Right forelimb (tissue), 1 donor: ENCODE data around the gene RGMA.
"Not testable (repeated sequence)": the region's sequence is repeated elsewhere in the genome, so short reads cannot be mapped to it uniquely, and the experiment has no call there.

Source experiments
- DNase-seq: peaks from one replicate; pipeline ENCODE4 v3.0.0-alpha.2; 2018

Gene RGMA

DNA sequence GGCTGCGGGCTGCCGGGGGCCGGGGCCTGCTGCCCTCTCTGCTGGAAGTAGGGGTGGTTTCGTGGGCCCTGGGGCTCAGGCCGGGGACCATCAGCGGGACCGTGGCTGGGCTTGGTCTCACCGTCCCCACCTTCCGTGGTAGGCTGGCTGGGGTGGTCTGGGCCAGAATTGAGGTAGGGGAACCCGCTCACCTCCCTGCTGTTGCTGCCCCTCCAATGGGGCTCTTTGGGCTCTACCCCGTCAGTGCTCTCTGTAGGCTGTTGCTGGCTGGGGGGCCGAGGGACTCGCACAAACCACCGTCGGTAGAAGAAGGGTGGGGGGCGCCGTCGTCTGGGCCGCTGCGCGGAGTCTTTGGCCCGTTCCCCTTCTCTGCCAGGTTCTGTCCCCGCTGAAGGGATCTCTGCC lies 23.4 kb downstream of the RGMA start:
- DNase-seq: no peak

GRCh38 chr15:93063796-93064690 lies 25.0 kb downstream of the RGMA start:
- DNase-seq: no peak

DNA sequence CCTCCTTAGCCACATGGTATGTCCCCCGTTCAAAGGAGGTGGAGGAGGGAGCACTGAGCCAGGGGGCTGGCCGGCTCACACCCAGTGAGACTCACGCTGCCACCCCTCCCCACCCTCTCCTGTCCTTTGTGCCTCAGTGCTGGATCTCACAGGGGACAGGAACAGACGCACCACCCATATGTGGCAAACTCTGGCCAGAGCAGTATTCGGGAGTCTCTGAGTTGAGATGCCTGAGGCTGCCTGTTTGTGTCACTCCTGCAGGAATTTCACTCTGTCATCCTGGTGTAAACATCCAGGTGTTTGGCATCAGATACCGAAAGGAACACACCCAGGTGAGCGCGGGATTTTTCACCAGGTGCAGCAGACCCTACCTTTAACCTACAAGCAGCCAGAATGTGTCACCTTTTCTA lies 25.7 kb downstream of the RGMA start:
- DNase-seq: no peak

DNA sequence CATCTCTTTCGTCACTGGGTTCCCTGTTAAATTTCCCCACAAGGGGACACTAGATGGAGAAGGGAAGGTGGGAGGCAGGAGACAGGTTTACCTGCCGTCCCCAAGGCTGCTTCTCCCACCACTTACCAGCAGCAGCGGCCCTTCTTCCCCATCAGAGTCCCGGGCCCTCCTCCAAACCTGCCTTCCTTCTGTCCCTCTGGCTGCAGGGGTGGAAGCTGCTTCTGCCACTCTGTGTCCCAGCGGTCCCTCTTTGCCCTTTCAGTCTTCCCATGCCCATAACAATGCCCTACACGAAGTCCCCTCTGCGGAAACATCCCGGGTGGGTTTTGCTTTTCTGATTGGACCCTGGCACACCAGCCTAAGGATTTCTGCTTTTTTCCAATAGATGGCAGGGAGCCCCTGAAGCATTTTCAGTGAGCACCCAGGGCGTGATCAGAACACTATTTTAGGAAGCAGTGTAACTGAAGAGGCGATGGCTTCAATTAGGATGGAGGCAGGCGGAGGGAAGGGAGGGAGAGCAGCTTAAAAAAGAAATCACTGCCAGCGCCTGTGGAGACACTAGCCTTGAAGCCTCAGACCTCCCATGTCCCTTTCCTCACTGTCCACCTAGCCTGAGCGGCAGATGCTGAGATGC lies 26.3 kb downstream of the RGMA start:
- not testable (repeated sequence) for DNase-seq

DNA sequence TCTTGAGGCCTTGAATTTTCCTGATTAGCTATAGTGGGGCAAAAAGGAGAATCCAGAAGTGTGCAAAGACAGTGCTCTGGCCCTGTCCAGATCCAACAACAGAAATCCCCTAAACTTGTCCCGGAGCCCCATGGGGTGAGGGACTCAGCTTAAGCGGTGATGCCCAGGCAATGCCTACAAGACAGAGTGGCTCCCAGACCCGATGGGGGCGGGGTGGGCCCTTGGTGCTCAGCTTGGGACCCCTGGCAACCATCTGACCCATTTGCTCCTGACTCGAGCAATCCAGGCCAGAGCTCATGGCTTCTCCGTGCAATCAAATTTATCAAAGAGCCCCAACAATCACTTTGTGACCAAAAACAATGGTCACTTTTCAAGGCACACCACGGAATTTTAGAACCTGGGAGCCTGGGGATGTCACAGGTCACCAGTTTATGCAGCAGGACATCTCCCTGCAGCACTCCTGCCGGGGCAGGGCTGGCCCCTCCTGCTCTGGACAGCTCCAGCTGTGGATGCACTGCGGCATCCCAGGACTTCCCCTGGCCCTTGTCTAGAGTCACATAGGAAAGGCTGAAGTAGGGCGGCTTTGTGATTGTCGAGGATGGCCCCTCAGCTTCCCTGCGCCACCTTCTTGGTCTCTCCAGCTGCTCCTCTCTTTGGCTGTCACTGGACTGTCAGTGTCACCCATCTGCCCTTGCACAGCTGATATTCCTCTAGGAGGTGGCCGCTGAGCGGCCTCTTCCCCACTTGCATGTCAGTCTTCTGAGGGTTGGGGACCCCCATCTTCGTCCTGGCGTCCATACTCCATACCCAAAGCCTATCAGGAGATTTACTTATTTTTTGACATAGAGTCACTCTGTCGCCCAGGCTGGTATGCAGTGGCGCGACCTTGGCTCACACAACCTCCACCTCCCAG lies 28.4 kb downstream of the RGMA start:
- no peak for DNase-seq

DNA sequence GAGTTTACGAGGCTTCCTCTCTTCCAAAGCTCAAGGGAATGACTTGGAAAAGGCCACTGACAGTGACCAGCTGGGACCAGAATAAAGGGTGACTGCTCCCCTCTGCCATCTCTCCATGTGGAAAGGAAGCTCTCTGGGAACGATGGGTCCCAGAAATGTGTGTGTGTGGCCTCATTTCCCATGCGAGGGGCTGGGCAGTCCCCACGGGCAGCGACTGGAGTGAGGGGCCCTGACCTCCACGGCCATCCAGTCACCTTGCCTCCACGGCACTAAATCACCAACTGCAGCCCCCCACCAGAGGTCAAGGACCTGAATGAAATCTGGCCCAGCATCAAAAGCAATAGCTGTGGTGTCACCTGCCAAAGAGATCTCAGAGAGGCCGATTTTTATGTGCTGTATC lies 29.6 kb downstream of the RGMA start:
- no peak for DNase-seq

DNA sequence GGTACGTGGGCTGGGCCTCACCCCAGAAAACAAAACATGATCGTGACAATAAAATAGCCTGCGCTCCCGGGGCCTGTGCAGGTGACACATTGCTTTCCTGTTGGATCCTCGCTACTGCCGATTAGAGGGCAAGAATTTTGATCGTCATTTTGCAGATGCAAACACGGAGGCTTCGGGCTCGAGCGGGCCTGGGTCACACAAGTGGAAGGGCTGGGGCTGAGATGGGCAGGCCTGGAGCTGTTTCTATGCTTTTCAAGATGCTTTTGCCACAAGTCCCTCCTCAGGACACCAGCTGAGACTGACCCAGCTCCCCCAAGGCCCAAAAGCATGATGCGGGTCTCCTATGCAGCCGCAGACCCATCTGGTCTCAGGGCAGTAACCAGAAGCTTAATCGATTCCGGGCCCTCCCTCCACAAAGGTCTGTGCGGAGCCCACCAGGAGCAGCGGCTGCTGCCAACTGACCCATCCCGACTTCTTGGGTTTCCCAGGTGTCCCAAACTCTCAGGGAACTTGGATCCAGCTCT lies 30.0 kb downstream of the RGMA start:
- DNase-seq: no peak

DNA sequence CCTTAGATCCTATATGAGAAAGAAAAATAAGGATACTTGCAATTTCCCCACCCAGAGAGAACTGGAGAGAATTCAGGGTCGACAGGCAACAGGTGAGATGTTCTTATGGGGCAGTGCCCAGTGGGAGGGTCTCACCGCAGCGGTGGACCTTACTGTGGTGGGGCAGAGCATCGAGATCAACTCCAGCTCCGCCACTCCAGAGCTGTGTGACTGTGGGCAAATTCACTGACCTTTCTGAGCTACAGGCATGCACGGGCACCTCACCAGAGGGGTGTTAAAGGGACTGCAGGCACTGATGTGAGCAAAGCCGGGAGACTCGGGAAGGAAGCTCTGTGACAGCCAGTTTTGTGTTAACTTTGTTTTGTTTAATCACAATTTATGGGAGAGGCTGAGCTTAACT lies 30.9 kb downstream of the RGMA start:
- no peak for DNase-seq

- no peak for DNase-seq
Measured at GRCh38 chr15:93057618-93058017, 31.4 kb downstream of the RGMA start.

- DNase-seq: no peak
Measured at GRCh38 chr15:93056836-93057235, 32.2 kb downstream of the RGMA start.

- no peak for DNase-seq
Measured at GRCh38 chr15:93055211-93055610, 33.8 kb downstream of the RGMA start.

GRCh38 chr15:93052090-93052879 lies 36.7 kb downstream of the RGMA start:
- DNase-seq: no peak

GRCh38 chr15:93051236-93052089 lies 37.5 kb downstream of the RGMA start:
- DNase-seq: no peak

DNA sequence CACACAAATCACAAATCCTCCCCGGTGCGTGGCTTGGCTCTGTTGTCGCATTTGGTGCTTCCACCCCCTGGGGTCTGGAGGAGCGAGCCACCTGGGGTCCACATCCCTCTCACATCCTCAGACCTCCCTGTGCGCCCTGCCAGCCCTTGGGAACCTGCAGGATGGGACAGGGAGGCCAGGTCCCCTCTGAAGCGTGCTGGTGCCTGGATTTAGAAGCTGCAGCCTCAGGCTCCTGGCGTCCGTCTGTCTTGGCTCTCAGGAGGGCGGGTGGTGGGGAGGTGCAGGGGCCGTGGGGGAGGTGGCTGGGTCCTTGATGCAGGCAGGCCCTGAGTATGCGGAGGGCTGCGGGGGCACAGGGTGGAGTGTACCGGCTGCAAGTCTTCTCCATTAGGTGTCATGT lies 38.4 kb downstream of the RGMA start:
- DNase-seq: no peak

- no peak for DNase-seq
Measured at GRCh38 chr15:93049914-93050578, 39.0 kb downstream of the RGMA start.

DNA sequence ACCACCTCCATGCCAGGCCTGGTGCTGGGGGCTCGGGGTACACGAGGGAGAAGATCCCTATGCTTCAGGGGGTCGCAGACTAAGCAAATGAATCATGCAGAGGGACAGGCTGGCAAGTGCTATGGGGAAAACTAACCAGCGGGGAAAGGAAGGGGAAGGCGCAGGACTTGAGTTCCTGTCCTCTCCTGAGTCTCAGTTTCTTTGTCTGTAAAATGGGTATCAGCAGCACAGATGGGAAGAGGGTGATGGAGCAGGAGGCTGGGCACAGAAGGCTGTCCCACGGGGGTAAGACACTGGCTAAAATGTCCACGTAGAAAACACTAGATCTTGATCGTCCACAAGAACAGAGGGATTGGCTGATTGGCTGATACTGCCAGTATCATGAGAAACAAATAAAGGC lies 39.8 kb downstream of the RGMA start:
- DNase-seq: no peak

DNA sequence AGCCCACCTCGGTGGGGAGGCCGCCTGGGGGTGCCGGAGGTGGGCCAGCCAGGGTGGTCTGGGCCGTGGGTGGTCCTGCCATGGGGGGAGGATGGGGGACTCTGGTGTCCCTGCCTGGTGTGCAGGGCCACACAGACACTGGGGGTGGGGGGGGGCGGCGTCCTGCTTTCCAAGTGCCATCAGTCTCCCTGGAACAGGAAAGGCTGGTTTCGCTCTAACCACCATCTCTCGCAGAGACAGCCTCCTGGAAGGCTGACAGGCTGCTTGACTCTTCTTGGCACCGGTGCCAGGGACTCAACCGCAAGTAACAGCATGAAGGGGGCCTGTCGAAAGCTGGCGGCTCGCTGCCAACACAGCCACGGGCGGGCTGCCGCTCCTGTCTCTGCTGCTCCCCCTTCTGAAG lies 40.3 kb downstream of the RGMA start:
- DNase-seq: peak; percentile 63

- DNase-seq: no peak
Measured at GRCh38 chr15:93048426-93048721, 40.6 kb downstream of the RGMA start.

GRCh38 chr15:93047621-93048425 lies 41.2 kb downstream of the RGMA start:
- DNase-seq: no peak

DNA sequence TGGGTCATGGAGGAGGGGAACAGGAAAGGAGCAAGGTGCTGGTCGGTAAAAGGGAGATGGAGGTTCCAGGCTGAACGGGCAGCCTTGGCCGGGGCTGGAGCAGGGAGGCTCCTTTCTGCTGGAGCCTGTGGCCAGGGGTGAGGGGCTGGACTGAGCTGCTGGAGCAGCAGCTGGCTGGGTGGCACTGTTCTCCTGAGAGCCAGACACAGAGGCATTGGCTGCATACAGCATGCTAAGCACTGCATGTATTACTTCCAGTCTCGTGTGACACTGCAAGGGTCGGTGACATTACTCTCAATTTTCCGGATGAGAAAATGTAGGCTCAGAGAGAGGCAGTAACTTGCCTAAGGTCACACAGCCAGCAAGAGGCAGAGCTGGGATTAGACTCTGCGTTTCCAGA lies 42.3 kb downstream of the RGMA start:
- no peak for DNase-seq
